Small intestine (tissue), 7 donors: ENCODE measurements around the gene AIG1. TPM values are rescaled to one million over a fixed set of nuclear protein-coding genes. Genes with fewer than 3 reads are reported as not detected.
A peak's percentile ranks its signal among the peaks of the same experiment; 100 is the strongest.

Experiments used
- DNase-seq, 2 donors: peaks; one replicate each; pipeline versions ENCODE4 v3.0.0 to v3.0.0-alpha.2; 2013
- FAIRE-seq: peaks from 2 replicates; lab custom pipeline; 2012; peaks lifted over from hg19 to GRCh38; lab: Jason Lieb, UNC
- H3K27ac ChIP-seq, 3 donors: one replicate each; pipeline ENCODE4 v1.5.1; 2013; ENCODE audit warnings: low read length in 2 of 3, mild to moderate bottlenecking in 2 of 3, control low read depth in 1 of 3, inconsistent platforms in 1 of 3, low read depth in 1 of 3, moderate library complexity in 1 of 3
- H3K27me3 ChIP-seq, 3 donors: one replicate each; pipeline ENCODE4 v1.6.1; 2013; ENCODE audit warnings: low read length in 3 of 3, inconsistent platforms in 1 of 3; ENCODE audit not compliant: control insufficient read depth in 3 of 3, insufficient read depth in 3 of 3
- H3K36me3 ChIP-seq, 3 donors: one replicate each; pipeline ENCODE4 v1.6.1; 2013; ENCODE audit warnings: low read length in 3 of 3, inconsistent platforms in 1 of 3, low read depth in 1 of 3, mild to moderate bottlenecking in 1 of 3, moderate library complexity in 1 of 3; ENCODE audit not compliant: control insufficient read depth in 3 of 3, insufficient read depth in 2 of 3
- H3K4me1 ChIP-seq, 3 donors: one replicate each; pipeline ENCODE4 v1.6.1; 2013; ENCODE audit warnings: low read length in 2 of 3, inconsistent platforms in 1 of 3, low read depth in 1 of 3, mild to moderate bottlenecking in 1 of 3, moderate library complexity in 1 of 3; ENCODE audit not compliant: control insufficient read depth in 3 of 3, insufficient read depth in 2 of 3
- H3K4me3 ChIP-seq, 3 donors: one replicate each; pipeline ENCODE4 v1.5.1; 2013; ENCODE audit warnings: low read length in 3 of 3, control low read depth in 1 of 3, inconsistent platforms in 1 of 3, low read depth in 1 of 3, mild to moderate bottlenecking in 1 of 3, moderate library complexity in 1 of 3
- H3K9me3 ChIP-seq, 2 donors: one replicate each; pipeline ENCODE4 v1.6.1; 2013; ENCODE audit warnings: low read depth in 1 of 2, low read length in 1 of 2; ENCODE audit not compliant: control insufficient read depth in 2 of 2, insufficient read depth in 1 of 2
- WGBS, 3 donors: extraction: QIAGEN DNeasy Blood & Tissue Kit; methylation state at CpG; one replicate each; pipeline ENCODE4 v1.1.7; 2013; 5-methylcytosine and 5-hydroxymethylcytosine counted together
- polyA plus RNA-seq, 4 donors: library from polyadenylated mRNA; stranded (reverse) in 3 of 4; unstranded in 1 of 4; fragments of 200-250 nt in 3 of 4; fragments of 120-200 nt in 1 of 4; gene quantifications; one replicate each; pipeline versions ENCODE4 v1.2.1 to v1.2.3, GENCODE V29; 2013
- donor health status: healthy with polysubstance abuse.
- donor health status: control.
- donor health status: control.
- donor health status: Bipolar disorder and iron deficiency.
- donor health status: healthy.

The AIG1 gene
- polyA plus RNA-seq, 4 donors = 56.6 to 244 (median 79.0) TPM

- 84 to 94% (median 91%) methylated on average over 1 of the region's 1 CpG for WGBS, 3 donors
- Histone ChIP-seq H3K4me1 (no peaks in the 10 kb centered on the region), H3K4me3 (no peak overlapping the region), H3K27me3 (no peaks in the 10 kb centered on the region), H3K27ac (no peak overlapping the region), H3K9me3 (no peaks in the 10 kb centered on the region), H3K36me3 (no peaks in the 10 kb centered on the region)
- no peak for FAIRE-seq
- no peak for DNase-seq
Measured at GRCh38 chr6:143023695-143024094, 37.0 kb upstream of the AIG1 start.

DNA sequence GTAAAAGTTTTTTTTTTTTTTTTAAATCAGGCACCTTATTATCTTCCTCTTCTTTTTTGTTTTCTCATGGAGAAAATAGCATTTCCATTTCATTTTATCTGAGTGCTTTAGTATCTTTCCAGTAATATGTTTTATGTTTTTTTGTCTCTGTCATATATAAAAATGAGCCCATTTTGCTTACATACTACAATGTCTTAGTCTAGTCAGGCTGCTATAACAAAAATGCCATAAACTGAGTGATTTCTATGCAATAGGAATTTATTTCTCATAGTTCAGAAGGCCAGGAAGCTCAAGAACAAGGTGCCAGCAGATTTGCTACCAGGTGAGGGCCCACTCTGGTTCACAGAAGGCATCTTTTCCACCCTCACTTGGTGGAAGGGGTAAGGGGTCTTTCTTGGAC is 35.7 kb upstream of the AIG1 start:
- Histone ChIP-seq H3K27ac (no peak overlapping the region), H3K9me3 (no peaks in the 10 kb centered on the region), H3K36me3 (no peaks in the 10 kb centered on the region), H3K27me3 (no peaks in the 10 kb centered on the region), H3K4me1 (no peaks in the 10 kb centered on the region), H3K4me3 (no peak overlapping the region)
- no peak for FAIRE-seq
- DNase-seq = no peak

DNA sequence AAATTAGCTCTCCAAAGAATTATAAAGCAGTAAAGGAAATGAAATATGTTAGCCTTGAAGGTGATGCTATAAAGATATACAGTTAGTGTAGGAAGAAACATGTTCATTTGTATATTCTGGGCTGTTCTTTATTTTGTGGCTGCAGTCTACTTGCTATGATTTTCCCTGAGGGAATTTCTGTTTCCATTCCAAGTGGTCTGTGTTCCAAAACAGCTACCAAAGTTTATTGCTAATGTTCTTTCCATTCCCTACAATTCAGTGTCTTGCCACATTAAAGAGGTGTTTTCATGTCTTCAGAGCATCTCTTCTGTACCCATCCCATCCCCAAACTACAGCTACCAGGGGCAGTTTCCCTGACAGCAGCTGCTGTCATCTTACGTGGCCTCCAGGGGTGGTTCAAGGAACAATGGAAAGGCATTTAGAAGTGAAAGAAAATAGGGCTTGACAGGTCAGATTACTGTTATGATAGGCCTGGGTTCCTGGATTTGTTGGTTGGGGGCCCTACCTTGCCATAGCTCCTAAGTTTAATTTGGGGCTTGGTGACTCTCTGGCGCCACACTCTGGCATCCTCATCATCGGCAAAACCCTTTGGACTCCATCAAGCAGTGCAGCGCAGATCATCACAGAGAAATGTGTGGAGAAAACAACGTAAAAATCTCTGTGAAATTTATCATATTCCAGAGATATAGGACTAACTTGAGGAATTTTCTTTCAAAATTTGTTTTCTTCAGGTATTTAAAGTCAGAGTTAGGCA is 33.8 kb upstream of the AIG1 start:
- no peaks in the 10 kb centered on the region for H3K27me3 ChIP-seq
- H3K9me3 ChIP-seq = no peaks in the 10 kb centered on the region
- no peak for FAIRE-seq
- H3K36me3 ChIP-seq = no peaks in the 10 kb centered on the region
- H3K4me1 ChIP-seq = no peaks in the 10 kb centered on the region
- 62 to 69% (median 67%) methylated on average over 5 of the region's 5 CpGs for WGBS, 3 donors
- no peak overlapping the region for H3K4me3 ChIP-seq
- H3K27ac ChIP-seq = no peak overlapping the region
- peak; percentile 23 to 27 for DNase-seq

DNA sequence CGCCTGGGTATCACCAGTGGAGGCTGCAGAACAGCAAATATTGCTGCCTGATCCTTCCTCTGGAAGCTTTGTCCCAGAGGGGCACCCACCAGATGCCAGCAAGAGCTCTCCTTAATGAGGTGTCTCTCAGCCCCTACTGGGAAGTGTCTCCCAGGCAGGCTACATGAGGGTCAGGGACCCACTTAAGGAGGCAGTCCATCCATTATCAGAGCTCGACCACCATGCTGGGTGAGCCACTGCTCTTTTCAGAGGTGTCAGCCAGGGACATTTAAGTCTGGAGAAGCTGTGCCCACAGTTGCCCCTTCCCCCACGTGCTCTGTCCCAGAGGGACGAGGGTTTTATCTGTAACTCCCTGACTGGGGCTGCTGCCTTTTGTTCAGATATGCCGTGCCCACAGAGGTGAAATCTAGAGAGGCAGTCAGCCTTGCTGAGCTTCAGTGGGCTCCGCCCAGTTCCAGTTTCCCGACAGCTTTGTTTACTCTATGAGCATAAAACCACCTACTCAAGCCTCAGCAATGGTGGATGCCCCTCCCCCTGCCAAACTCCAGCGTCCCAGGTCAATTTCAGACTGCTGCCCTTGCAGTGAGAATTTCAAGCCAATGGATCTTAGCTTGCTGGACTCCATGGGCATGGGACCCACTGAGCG is 25.9 kb upstream of the AIG1 start:
- no peak for FAIRE-seq
- DNase-seq = peak in 1 of 2 donors; percentile 45

GRCh38 chr6:143037470-143037869 is 23.2 kb upstream of the AIG1 start:
- peaks cover 0 to 14% of the 10 kb centered on the region in 2 donors for H3K9me3 ChIP-seq
- H3K27ac ChIP-seq = no peak overlapping the region
- FAIRE-seq (no peak), DNase-seq (no peak)
- peaks cover 0 to 2% (median 0%) of the 10 kb centered on the region in 3 donors for H3K27me3 ChIP-seq
- WGBS, 3 donors = 34 to 56% (median 54%) methylated on average over 2 of the region's 2 CpGs
- no peaks in the 10 kb centered on the region for H3K36me3 ChIP-seq
- peaks cover 0 to 3% (median 0%) of the 10 kb centered on the region in 3 donors for H3K4me1 ChIP-seq
- H3K4me3 ChIP-seq = no peak overlapping the region

More for the DNA sequence above, 25.9 kb upstream of the AIG1 start:
- H3K4me1 ChIP-seq = peaks cover 0 to 3% (median 0%) of the 10 kb centered on the region in 3 donors
- H3K9me3 ChIP-seq = peaks cover 0 to 14% of the 10 kb centered on the region in 2 donors
- H3K4me3 ChIP-seq = no peak overlapping the region
- H3K27me3 ChIP-seq = peaks cover 0 to 2% (median 0%) of the 10 kb centered on the region in 3 donors
- H3K36me3 ChIP-seq = no peaks in the 10 kb centered on the region
- no peak overlapping the region for H3K27ac ChIP-seq
- WGBS, 3 donors = 31 to 64% (median 50%) methylated on average over 9 of the region's 9 CpGs

- DNase-seq = no peak
- peaks cover 0 to 2% (median 0%) of the 10 kb centered on the region in 3 donors for H3K27me3 ChIP-seq
- no peak for FAIRE-seq
- no peak overlapping the region for H3K27ac ChIP-seq
- peaks cover 0 to 14% of the 10 kb centered on the region in 2 donors for H3K9me3 ChIP-seq
- H3K4me1 ChIP-seq = peaks cover 0 to 3% (median 0%) of the 10 kb centered on the region in 3 donors
- H3K4me3 ChIP-seq = no peak overlapping the region
- no peaks in the 10 kb centered on the region for H3K36me3 ChIP-seq
Measured at GRCh38 chr6:143038833-143039232, 21.9 kb upstream of the AIG1 start.

DNA sequence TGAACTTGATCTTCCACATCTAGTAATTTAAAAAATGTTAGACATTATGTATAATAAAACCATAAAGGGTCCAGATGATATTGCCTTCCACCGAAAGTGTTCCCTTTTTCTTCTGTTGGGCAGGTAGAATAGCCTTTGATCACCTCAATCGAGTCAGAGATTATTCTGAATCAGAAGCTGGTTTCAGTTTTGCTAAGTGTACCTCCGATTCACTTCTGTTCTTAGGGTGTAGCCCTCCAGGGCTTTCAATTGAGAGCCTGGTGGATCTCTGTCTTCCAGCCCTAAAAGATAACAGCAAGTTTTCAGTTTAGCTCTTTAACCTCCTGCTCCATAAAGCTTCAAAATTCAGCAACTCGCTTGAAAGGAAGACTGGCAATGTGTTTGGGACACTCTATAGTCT is 21.1 kb upstream of the AIG1 start:
- DNase-seq (peak in 1 of 2 donors; percentile 33), FAIRE-seq (no peak)
- 8 to 55% (median 18%) methylated on average over 4 of the region's 4 CpGs for WGBS, 3 donors

DNA sequence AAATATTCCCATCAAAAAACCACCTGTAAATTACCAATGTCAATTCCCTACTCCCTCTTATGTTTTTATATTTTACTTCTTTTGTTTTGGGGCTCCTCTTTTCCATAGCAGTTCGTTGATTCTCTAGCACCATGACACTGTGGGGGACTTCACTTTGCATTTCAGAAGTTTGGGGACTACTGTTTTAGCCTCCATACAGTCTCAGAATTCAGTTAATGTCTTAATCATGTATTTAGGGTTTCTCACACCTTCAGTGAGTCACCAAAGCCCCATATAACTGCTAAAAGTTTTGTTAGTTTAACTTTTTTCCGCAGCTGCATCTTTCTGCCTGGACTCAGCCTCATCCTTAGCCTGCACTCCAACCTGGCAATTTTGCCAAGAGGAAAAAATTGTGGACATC is 20.7 kb upstream of the AIG1 start:
- DNase-seq (no peak), FAIRE-seq (no peak)
- H3K9me3 ChIP-seq = peaks cover 0 to 4% of the 10 kb centered on the region in 2 donors
- H3K27ac ChIP-seq = no peak overlapping the region
- H3K27me3 ChIP-seq = peaks cover 0 to 2% (median 0%) of the 10 kb centered on the region in 3 donors
- 73 to 85% (median 82%) methylated on average over 2 of the region's 2 CpGs for WGBS, 3 donors
- no peak overlapping the region for H3K4me3 ChIP-seq
- H3K36me3 ChIP-seq = no peaks in the 10 kb centered on the region
- peaks cover 0 to under 1% (median 0%) of the 10 kb centered on the region in 3 donors for H3K4me1 ChIP-seq

More for the DNA sequence above, 21.1 kb upstream of the AIG1 start:
- Histone ChIP-seq H3K36me3 (no peaks in the 10 kb centered on the region), H3K9me3 (peaks cover 0 to 9% of the 10 kb centered on the region in 2 donors), H3K27ac (no peak overlapping the region), H3K27me3 (peaks cover 0 to 2% (median 0%) of the 10 kb centered on the region in 3 donors), H3K4me3 (no peak overlapping the region), H3K4me1 (peaks cover 0 to 3% (median 0%) of the 10 kb centered on the region in 3 donors)
